WTC11 (cell line): ENCODE measurements around the gene ZNF428. TPM values are rescaled to one million over a fixed set of nuclear protein-coding genes. Genes with fewer than 3 reads are reported as not detected.

Source experiments
- EMX1 ChIP-seq: fragments of 250-450 bp; sonication (Bioruptor Pico); IDR thresholded peaks from 2 replicates; pipeline ENCODE4 v1.8.0; 2021; ENCODE audit warnings: mild to moderate bottlenecking
- FOXK1 ChIP-seq: sonication (generic); formaldehyde crosslinking; IDR thresholded peaks from 2 replicates; pipeline ENCODE4 v1.8.0; 2022; ENCODE audit warnings: mild to moderate bottlenecking, moderate library complexity, missing genetic modification reagents
- FOXP1 ChIP-seq: sonication (generic); formaldehyde crosslinking; IDR thresholded peaks from 2 replicates; pipeline ENCODE4 v1.8.0; 2022; ENCODE audit warnings: missing genetic modification reagents, mild to moderate bottlenecking, moderate library complexity, borderline replicate concordance
- GABPB1 ChIP-seq: sonication (generic); formaldehyde crosslinking; IDR thresholded peaks from 2 replicates; pipeline ENCODE4 v1.8.1; 2023; ENCODE audit warnings: mild to moderate bottlenecking, missing genetic modification reagents
- GTF2I ChIP-seq: fragments of 250-450 bp; sonication (Bioruptor Pico); conservative IDR thresholded peaks from 2 replicates; pipeline ENCODE4 v1.4.0; 2021; ENCODE audit warnings: mild to moderate bottlenecking
- HMGA2 ChIP-seq: fragments of 250-450 bp; sonication (Bioruptor Pico); IDR thresholded peaks from 2 replicates; pipeline ENCODE4 v1.4.0; 2021; ENCODE audit warnings: mild to moderate bottlenecking, moderate library complexity
- NFE2L1 ChIP-seq: sonication (generic); formaldehyde crosslinking; IDR thresholded peaks from 2 replicates; pipeline ENCODE4 v1.8.1; 2023; ENCODE audit warnings: missing genetic modification reagents
- NR2C2 ChIP-seq: sonication (generic); formaldehyde crosslinking; IDR thresholded peaks from 2 replicates; pipeline ENCODE4 v1.8.0; 2022; ENCODE audit warnings: mild to moderate bottlenecking, missing genetic modification reagents
- SOX15 ChIP-seq: fragments of 250-450 bp; sonication (Bioruptor Pico); IDR thresholded peaks from 2 replicates; pipeline ENCODE4 v1.9.0; 2021; ENCODE audit warnings: mild to moderate bottlenecking
- TCF7 ChIP-seq: sonication (generic); formaldehyde crosslinking; IDR thresholded peaks from 2 replicates; pipeline ENCODE4 v1.8.0; 2022; ENCODE audit warnings: mild to moderate bottlenecking, low read depth, missing genetic modification reagents, moderate library complexity
- TEAD4 ChIP-seq: sonication (generic); formaldehyde crosslinking; IDR thresholded peaks from 2 replicates; pipeline ENCODE4 v1.8.0; 2022; ENCODE audit warnings: mild to moderate bottlenecking, missing genetic modification reagents
- ZBTB21 ChIP-seq: sonication (generic); formaldehyde crosslinking; IDR thresholded peaks from 2 replicates; pipeline ENCODE4 v1.8.1; 2023; ENCODE audit warnings: mild to moderate bottlenecking, missing genetic modification reagents, borderline replicate concordance
- ZNF219 ChIP-seq: sonication (generic); formaldehyde crosslinking; IDR thresholded peaks from 2 replicates; pipeline ENCODE4 v1.8.0; 2023; ENCODE audit warnings: missing genetic modification reagents, mild to moderate bottlenecking, borderline replicate concordance
- ZNF232 ChIP-seq: sonication (generic); formaldehyde crosslinking; IDR thresholded peaks from 2 replicates; pipeline ENCODE4 v1.8.0; 2022; ENCODE audit warnings: mild to moderate bottlenecking, missing genetic modification reagents
- ZNF317 ChIP-seq: sonication (generic); formaldehyde crosslinking; IDR thresholded peaks from 2 replicates; pipeline ENCODE4 v1.8.1; 2023; ENCODE audit warnings: low read depth, mild to moderate bottlenecking, moderate library complexity, missing genetic modification reagents, borderline replicate concordance
- ZNF396 ChIP-seq: fragments of 250-450 bp; sonication (Bioruptor Pico); IDR thresholded peaks from 2 replicates; pipeline ENCODE4 v1.8.0; 2021; ENCODE audit warnings: mild to moderate bottlenecking, moderate library complexity, borderline replicate concordance
- total RNA-seq: library from RNA; stranded (reverse); gene quantifications from 3 replicates; pipeline ENCODE4 v1.2.3, GENCODE V29; 2021
- TF ChIP-seq, protein P1 (sequence below): sonication (generic); formaldehyde crosslinking; IDR thresholded peaks from 2 replicates; pipeline ENCODE4 v1.8.1; 2023; ENCODE audit warnings: mild to moderate bottlenecking, missing genetic modification reagents, borderline replicate concordance
- TF ChIP-seq, protein P2 (sequence below): sonication (generic); formaldehyde crosslinking; IDR thresholded peaks from 2 replicates; pipeline ENCODE4 v1.8.1; 2023; ENCODE audit warnings: mild to moderate bottlenecking, moderate library complexity, missing genetic modification reagents
- TF ChIP-seq, protein P3 (sequence below): sonication (generic); formaldehyde crosslinking; IDR thresholded peaks from 2 replicates; pipeline ENCODE4 v1.8.1; 2023; ENCODE audit warnings: mild to moderate bottlenecking, missing genetic modification reagents
- TF ChIP-seq, protein P4 (sequence below): fragments of 200-600 bp; IDR thresholded peaks from 2 replicates; pipeline ENCODE4 v1.8.0; 2022; ENCODE audit warnings: antibody characterized with exemption
- TF ChIP-seq, protein P5 (sequence below): sonication (generic); formaldehyde crosslinking; IDR thresholded peaks from 2 replicates; pipeline ENCODE4 v1.8.0; 2023; ENCODE audit warnings: missing genetic modification reagents, mild to moderate bottlenecking, borderline replicate concordance
- TF ChIP-seq, protein P6 (sequence below): fragments of 250-450 bp; sonication (Bioruptor Pico); IDR thresholded peaks from 2 replicates; pipeline ENCODE4 v2.1.2; 2022; ENCODE audit warnings: mild to moderate bottlenecking, moderate library complexity
- TF ChIP-seq, protein P7 (sequence below): sonication (generic); formaldehyde crosslinking; IDR thresholded peaks from 2 replicates; pipeline ENCODE4 v1.8.1; 2022; ENCODE audit warnings: mild to moderate bottlenecking, moderate library complexity, missing genetic modification reagents

ZNF428 gene
- total RNA-seq, 1 experiment from 2014 or later, result 20.1 TPM

DNA sequence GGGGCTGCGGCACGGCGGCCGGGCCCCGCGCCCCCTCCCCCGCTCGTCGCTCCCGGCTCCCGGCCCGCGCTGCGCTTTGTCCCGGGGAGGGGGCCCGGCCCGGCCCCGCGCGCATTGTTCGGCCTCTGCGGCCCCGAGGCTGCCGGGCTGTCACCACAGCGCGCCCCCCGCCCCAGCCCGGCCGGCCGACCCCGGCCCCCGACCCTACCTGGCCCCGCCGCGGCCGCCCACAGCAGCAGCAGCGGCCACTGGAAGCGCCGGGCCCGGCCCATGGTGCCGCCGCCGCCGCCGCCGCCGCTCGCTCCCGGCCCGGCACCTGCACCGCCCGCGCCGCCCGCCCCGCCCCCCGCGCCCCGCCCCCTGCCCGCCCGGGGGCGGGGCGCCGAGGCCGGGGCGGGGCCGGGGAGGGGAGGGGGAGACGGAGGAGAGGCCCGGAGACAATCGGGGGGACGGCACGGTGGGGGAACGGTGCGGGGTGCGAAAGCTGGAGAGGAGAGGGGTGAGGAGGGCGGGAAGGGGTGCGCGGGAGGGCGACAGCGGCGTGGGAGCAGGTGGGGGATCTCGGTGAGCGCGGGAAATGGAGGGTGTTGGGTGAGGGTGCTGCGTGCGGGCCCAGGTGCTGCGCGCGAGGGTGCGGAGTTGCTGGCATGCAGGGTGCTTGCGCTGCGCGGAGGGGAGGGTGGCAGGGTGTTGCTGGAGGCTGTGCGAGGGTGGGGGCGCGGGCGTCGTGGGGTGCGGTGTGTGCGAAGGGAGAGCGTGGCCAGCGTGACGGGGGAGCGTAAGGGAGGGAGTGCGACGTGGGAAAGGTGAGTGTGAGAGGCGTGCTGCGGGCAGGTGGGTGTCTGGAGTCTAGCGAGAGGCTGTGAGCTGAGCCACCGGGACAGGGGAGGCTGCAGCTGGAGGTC is 20.3 kb upstream of the ZNF428 start, which contains the start of gene CADM4 (continued):
- TF ChIP-seq, protein P1, sequence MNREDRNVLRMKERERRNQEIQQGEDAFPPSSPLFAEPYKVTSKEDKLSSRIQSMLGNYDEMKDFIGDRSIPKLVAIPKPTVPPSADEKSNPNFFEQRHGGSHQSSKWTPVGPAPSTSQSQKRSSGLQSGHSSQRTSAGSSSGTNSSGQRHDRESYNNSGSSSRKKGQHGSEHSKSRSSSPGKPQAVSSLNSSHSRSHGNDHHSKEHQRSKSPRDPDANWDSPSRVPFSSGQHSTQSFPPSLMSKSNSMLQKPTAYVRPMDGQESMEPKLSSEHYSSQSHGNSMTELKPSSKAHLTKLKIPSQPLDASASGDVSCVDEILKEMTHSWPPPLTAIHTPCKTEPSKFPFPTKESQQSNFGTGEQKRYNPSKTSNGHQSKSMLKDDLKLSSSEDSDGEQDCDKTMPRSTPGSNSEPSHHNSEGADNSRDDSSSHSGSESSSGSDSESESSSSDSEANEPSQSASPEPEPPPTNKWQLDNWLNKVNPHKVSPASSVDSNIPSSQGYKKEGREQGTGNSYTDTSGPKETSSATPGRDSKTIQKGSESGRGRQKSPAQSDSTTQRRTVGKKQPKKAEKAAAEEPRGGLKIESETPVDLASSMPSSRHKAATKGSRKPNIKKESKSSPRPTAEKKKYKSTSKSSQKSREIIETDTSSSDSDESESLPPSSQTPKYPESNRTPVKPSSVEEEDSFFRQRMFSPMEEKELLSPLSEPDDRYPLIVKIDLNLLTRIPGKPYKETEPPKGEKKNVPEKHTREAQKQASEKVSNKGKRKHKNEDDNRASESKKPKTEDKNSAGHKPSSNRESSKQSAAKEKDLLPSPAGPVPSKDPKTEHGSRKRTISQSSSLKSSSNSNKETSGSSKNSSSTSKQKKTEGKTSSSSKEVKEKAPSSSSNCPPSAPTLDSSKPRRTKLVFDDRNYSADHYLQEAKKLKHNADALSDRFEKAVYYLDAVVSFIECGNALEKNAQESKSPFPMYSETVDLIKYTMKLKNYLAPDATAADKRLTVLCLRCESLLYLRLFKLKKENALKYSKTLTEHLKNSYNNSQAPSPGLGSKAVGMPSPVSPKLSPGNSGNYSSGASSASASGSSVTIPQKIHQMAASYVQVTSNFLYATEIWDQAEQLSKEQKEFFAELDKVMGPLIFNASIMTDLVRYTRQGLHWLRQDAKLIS (CRISPR knock-in tag), result no peak
- TF ChIP-seq, protein P2, sequence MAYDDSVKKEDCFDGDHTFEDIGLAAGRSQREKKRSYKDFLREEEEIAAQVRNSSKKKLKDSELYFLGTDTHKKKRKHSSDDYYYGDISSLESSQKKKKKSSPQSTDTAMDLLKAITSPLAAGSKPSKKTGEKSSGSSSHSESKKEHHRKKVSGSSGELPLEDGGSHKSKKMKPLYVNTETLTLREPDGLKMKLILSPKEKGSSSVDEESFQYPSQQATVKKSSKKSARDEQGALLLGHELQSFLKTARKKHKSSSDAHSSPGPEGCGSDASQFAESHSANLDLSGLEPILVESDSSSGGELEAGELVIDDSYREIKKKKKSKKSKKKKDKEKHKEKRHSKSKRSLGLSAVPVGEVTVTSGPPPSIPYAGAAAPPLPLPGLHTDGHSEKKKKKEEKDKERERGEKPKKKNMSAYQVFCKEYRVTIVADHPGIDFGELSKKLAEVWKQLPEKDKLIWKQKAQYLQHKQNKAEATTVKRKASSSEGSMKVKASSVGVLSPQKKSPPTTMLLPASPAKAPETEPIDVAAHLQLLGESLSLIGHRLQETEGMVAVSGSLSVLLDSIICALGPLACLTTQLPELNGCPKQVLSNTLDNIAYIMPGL (CRISPR knock-in tag), result no peak
- TF ChIP-seq, protein P3, sequence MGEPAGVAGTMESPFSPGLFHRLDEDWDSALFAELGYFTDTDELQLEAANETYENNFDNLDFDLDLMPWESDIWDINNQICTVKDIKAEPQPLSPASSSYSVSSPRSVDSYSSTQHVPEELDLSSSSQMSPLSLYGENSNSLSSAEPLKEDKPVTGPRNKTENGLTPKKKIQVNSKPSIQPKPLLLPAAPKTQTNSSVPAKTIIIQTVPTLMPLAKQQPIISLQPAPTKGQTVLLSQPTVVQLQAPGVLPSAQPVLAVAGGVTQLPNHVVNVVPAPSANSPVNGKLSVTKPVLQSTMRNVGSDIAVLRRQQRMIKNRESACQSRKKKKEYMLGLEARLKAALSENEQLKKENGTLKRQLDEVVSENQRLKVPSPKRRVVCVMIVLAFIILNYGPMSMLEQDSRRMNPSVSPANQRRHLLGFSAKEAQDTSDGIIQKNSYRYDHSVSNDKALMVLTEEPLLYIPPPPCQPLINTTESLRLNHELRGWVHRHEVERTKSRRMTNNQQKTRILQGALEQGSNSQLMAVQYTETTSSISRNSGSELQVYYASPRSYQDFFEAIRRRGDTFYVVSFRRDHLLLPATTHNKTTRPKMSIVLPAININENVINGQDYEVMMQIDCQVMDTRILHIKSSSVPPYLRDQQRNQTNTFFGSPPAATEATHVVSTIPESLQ (CRISPR knock-in tag), result no peak
- TF ChIP-seq ZNF219 (CRISPR knock-in tag) (no peak), GABPB1 (no peak), ZNF317 (CRISPR knock-in tag) (no peak), ZNF396 (no peak), NFE2L1 (peak; percentile 62), ZNF232 (CRISPR knock-in tag) (no peak), NR2C2 (CRISPR knock-in tag) (no peak), EMX1 (CRISPR knock-in tag) (no peak), TEAD4 (no peak), TCF7 (CRISPR knock-in tag) (no peak), HMGA2 (CRISPR knock-in tag) (no peak), ZBTB21 (no peak), FOXP1 (CRISPR knock-in tag) (peak; percentile 41; the same call in 1 of the 2 replicates), GTF2I (no peak), FOXK1 (no peak), SOX15 (no peak)
- TF ChIP-seq, protein P4, sequence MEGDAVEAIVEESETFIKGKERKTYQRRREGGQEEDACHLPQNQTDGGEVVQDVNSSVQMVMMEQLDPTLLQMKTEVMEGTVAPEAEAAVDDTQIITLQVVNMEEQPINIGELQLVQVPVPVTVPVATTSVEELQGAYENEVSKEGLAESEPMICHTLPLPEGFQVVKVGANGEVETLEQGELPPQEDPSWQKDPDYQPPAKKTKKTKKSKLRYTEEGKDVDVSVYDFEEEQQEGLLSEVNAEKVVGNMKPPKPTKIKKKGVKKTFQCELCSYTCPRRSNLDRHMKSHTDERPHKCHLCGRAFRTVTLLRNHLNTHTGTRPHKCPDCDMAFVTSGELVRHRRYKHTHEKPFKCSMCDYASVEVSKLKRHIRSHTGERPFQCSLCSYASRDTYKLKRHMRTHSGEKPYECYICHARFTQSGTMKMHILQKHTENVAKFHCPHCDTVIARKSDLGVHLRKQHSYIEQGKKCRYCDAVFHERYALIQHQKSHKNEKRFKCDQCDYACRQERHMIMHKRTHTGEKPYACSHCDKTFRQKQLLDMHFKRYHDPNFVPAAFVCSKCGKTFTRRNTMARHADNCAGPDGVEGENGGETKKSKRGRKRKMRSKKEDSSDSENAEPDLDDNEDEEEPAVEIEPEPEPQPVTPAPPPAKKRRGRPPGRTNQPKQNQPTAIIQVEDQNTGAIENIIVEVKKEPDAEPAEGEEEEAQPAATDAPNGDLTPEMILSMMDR, result no peak
- TF ChIP-seq, protein P5, sequence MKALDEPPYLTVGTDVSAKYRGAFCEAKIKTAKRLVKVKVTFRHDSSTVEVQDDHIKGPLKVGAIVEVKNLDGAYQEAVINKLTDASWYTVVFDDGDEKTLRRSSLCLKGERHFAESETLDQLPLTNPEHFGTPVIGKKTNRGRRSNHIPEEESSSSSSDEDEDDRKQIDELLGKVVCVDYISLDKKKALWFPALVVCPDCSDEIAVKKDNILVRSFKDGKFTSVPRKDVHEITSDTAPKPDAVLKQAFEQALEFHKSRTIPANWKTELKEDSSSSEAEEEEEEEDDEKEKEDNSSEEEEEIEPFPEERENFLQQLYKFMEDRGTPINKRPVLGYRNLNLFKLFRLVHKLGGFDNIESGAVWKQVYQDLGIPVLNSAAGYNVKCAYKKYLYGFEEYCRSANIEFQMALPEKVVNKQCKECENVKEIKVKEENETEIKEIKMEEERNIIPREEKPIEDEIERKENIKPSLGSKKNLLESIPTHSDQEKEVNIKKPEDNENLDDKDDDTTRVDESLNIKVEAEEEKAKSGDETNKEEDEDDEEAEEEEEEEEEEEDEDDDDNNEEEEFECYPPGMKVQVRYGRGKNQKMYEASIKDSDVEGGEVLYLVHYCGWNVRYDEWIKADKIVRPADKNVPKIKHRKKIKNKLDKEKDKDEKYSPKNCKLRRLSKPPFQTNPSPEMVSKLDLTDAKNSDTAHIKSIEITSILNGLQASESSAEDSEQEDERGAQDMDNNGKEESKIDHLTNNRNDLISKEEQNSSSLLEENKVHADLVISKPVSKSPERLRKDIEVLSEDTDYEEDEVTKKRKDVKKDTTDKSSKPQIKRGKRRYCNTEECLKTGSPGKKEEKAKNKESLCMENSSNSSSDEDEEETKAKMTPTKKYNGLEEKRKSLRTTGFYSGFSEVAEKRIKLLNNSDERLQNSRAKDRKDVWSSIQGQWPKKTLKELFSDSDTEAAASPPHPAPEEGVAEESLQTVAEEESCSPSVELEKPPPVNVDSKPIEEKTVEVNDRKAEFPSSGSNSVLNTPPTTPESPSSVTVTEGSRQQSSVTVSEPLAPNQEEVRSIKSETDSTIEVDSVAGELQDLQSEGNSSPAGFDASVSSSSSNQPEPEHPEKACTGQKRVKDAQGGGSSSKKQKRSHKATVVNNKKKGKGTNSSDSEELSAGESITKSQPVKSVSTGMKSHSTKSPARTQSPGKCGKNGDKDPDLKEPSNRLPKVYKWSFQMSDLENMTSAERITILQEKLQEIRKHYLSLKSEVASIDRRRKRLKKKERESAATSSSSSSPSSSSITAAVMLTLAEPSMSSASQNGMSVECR (CRISPR knock-in tag), result no peak
- TF ChIP-seq, protein P6, sequence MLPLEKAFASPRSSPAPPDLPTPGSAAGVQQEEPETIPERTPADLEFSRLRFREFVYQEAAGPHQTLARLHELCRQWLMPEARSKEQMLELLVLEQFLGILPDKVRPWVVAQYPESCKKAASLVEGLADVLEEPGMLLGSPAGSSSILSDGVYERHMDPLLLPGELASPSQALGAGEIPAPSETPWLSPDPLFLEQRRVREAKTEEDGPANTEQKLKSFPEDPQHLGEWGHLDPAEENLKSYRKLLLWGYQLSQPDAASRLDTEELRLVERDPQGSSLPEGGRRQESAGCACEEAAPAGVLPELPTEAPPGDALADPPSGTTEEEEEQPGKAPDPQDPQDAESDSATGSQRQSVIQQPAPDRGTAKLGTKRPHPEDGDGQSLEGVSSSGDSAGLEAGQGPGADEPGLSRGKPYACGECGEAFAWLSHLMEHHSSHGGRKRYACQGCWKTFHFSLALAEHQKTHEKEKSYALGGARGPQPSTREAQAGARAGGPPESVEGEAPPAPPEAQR (CRISPR knock-in tag), result no peak
- TF ChIP-seq, protein P7, sequence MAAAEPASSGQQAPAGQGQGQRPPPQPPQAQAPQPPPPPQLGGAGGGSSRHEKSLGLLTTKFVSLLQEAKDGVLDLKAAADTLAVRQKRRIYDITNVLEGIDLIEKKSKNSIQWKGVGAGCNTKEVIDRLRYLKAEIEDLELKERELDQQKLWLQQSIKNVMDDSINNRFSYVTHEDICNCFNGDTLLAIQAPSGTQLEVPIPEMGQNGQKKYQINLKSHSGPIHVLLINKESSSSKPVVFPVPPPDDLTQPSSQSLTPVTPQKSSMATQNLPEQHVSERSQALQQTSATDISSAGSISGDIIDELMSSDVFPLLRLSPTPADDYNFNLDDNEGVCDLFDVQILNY, result no peak
